ENCODE data around the gene TBXA2R. TPM values are rescaled to one million over a fixed set of nuclear protein-coding genes. Genes with fewer than 3 reads are reported as not detected.

The TBXA2R gene
- total RNA-seq, 6 experiments from 2014 or later = 7.1 to 8.8 (median 7.4) TPM

- DNase-seq = no peak
- H3K4me3 Mint-ChIP-seq = no peak overlapping the region; the same call in 1 of the 2 replicates
- no peaks in the 10 kb centered on the region for H3K9me3 Mint-ChIP-seq
- peak; percentile 54; the same call in 1 of the 2 replicates for TF ChIP-seq CTCF (IDR thresholded peaks at IDR 0.05)
- peaks cover 13% of the 10 kb centered on the region for H3K36me3 Mint-ChIP-seq (ENCODE audit: low read depth)
- no peak overlapping the region for H3K27ac Mint-ChIP-seq
- peaks cover 39% of the 10 kb centered on the region for H3K4me1 Mint-ChIP-seq (ENCODE audit: low read depth)
- H3K27me3 Mint-ChIP-seq (ENCODE audit: insufficient read depth) = peaks cover 2% of the 10 kb centered on the region
These were observed 31.4 kb downstream of the TBXA2R start for GRCh38 chr19:3575260-3575741.

GRCh38 chr19:3573858-3574637 is 32.6 kb downstream of the TBXA2R start:
- DNase-seq = peak; percentile 93
- no peaks in the 10 kb centered on the region for H3K9me3 Mint-ChIP-seq
- peak overlapping the region; percentile 81 for H3K4me3 Mint-ChIP-seq
- H3K27ac Mint-ChIP-seq = peak overlapping the region; percentile 63
- no peak for TF ChIP-seq CTCF (IDR thresholded peaks at IDR 0.05)
- H3K27me3 Mint-ChIP-seq (ENCODE audit: insufficient read depth) = no peaks in the 10 kb centered on the region; the same call in none of the 2 replicates
- H3K36me3 Mint-ChIP-seq (ENCODE audit: low read depth) = peaks cover 13% of the 10 kb centered on the region
- H3K4me1 Mint-ChIP-seq (ENCODE audit: low read depth) = peaks cover 26% of the 10 kb centered on the region

GRCh38 chr19:3573162-3573857 is 33.4 kb downstream of the TBXA2R start:
- no peak for TF ChIP-seq CTCF (IDR thresholded peaks at IDR 0.05)
- Mint-ChIP-seq H3K4me3 (peak overlapping the region; percentile 81), H3K27ac (peak overlapping the region; percentile 63), H3K27me3 (ENCODE audit: insufficient read depth) (no peaks in the 10 kb centered on the region; the same call in none of the 2 replicates), H3K4me1 (ENCODE audit: low read depth) (peaks cover 23% of the 10 kb centered on the region), H3K36me3 (ENCODE audit: low read depth) (peaks cover 13% of the 10 kb centered on the region), H3K9me3 (no peaks in the 10 kb centered on the region)
- no peak for DNase-seq

- Mint-ChIP-seq H3K4me3 (peak within 1 kb of the TSS; percentile 81), H3K27ac (peak within 1 kb of the TSS; percentile 76), H3K4me1 (ENCODE audit: low read depth) (peaks cover 23% of the 10 kb centered on the region)
These were observed 33.9 kb downstream of the TBXA2R start, which contains the start of gene HMG20B for GRCh38 chr19:3572855-3573161. TSS of gene HMG20B (plus strand) at chr19:3572944. CDS start at chr19:3573310, 366 bp downstream.

More at GRCh38 chr19:3572855-3573161, 33.9 kb downstream of the TBXA2R start, which contains the start of gene HMG20B:
- no peaks in the 10 kb centered on the region; the same call in none of the 2 replicates for H3K27me3 Mint-ChIP-seq (ENCODE audit: insufficient read depth)
- H3K9me3 Mint-ChIP-seq = no peaks in the 10 kb centered on the region
- no peak for TF ChIP-seq CTCF (IDR thresholded peaks at IDR 0.05)
- H3K36me3 Mint-ChIP-seq (ENCODE audit: low read depth) = peaks cover 13% of the 10 kb centered on the region
- DNase-seq = no peak
